GM12801 (cell line): ENCODE measurements around the gene POU2AF1.

Experiments used
- CTCF ChIP-seq: IDR thresholded peaks from one replicate; pipeline ENCODE4 v1.5.1; 2011; ENCODE audit warnings: control low read depth; ENCODE audit not compliant: insufficient read length; ENCODE audit errors: extremely low read depth

The POU2AF1 gene

GRCh38 chr11:111342329-111342728, 36.7 kb downstream of the POU2AF1 start:
- TF ChIP-seq CTCF: no peak

- no peak for TF ChIP-seq CTCF
Measured at GRCh38 chr11:111339758-111340388, 39.2 kb downstream of the POU2AF1 start.

GRCh38 chr11:111336582-111337256, 42.4 kb downstream of the POU2AF1 start:
- TF ChIP-seq CTCF: no peak

- TF ChIP-seq CTCF: no peak
Measured at GRCh38 chr11:111336062-111336461, 43.0 kb downstream of the POU2AF1 start.

GRCh38 chr11:111335549-111335948, 43.5 kb downstream of the POU2AF1 start:
- TF ChIP-seq CTCF: no peak

- no peak for TF ChIP-seq CTCF
Measured at GRCh38 chr11:111334532-111335502, 44.3 kb downstream of the POU2AF1 start.
